Thyroid gland (tissue), 4 donors: Measurements from ENCODE around the gene DOP1B. TPM values are rescaled to one million over a fixed set of nuclear protein-coding genes. Genes with fewer than 3 reads are reported as not detected.
A peak's percentile ranks its signal among the peaks of the same experiment; 100 is the strongest.

Experiments
- DNase-seq, 2 donors: peaks; one replicate each; pipeline ENCODE4 v3.0.0-alpha.2; 2019
- H3K27ac ChIP-seq, 3 donors: fragments of 200-600 bp; sonication (generic); 1 replicate in 2 of 3; 2 replicates in 1 of 3; pipeline ENCODE4 v1.5.1; 2016 to 2019; ENCODE audit warnings: mild to moderate bottlenecking in 1 of 3, moderate library complexity in 1 of 3
- H3K27me3 ChIP-seq: fragments of 200-600 bp; sonication (generic); one replicate; pipeline ENCODE4 v1.5.1; 2019
- H3K36me3 ChIP-seq, 2 donors: fragments of 200-600 bp; sonication (generic); one replicate each; pipeline ENCODE4 v1.5.1; 2016 to 2019
- H3K4me1 ChIP-seq, 2 donors: fragments of 200-600 bp; sonication (generic); one replicate each; pipeline ENCODE4 v1.5.1; 2017 to 2019
- H3K4me3 ChIP-seq, 3 donors: fragments of 200-600 bp; sonication (generic); replicated peaks in 1 of 3; 1 replicate in 2 of 3; 2 replicates in 1 of 3; pipeline ENCODE4 v1.5.1; 2016; ENCODE audit warnings: mild to moderate bottlenecking in 1 of 3
- H3K9me3 ChIP-seq: fragments of 200-600 bp; sonication (generic); one replicate; pipeline ENCODE4 v1.5.1; 2017
- POLR2A ChIP-seq, 2 donors: fragments of 450-650 bp; IDR thresholded peaks; one replicate each; pipeline ENCODE4 v1.6.1; 2017; ENCODE audit warnings: antibody characterized with exemption in 2 of 2, mild to moderate bottlenecking in 2 of 2, moderate library complexity in 1 of 2
- WGBS, 2 donors: methylation state at CpG; one replicate each; pipeline ENCODE4 v1.1.5; 2017; 5-methylcytosine and 5-hydroxymethylcytosine counted together
- intact Hi-C: fragments of 100-400 bp; cut with DNase I; formaldehyde crosslinking; loops from one replicate; pipeline ENCODE4 v1.15.1; 2023
- total RNA-seq, 4 donors: library from RNA; depleted of rRNA; stranded (reverse); fragments of >200 nt; gene quantifications; one replicate each; pipeline ENCODE4 v1.2.3, GENCODE V29; 2016
- TF ChIP-seq, protein P1 (sequence below), 6 experiments: fragments of 200-600 bp in 3 of 6; fragments of 450-650 bp in 3 of 6; sonication (generic) in 3 of 6; IDR thresholded peaks; one replicate each; pipeline ENCODE4 v1.5.1; 2016 to 2019; ENCODE audit warnings: antibody characterized with exemption in 6 of 6, mild to moderate bottlenecking in 2 of 6, inconsistent platforms in 1 of 6, moderate library complexity in 1 of 6

Gene DOP1B, protein sequence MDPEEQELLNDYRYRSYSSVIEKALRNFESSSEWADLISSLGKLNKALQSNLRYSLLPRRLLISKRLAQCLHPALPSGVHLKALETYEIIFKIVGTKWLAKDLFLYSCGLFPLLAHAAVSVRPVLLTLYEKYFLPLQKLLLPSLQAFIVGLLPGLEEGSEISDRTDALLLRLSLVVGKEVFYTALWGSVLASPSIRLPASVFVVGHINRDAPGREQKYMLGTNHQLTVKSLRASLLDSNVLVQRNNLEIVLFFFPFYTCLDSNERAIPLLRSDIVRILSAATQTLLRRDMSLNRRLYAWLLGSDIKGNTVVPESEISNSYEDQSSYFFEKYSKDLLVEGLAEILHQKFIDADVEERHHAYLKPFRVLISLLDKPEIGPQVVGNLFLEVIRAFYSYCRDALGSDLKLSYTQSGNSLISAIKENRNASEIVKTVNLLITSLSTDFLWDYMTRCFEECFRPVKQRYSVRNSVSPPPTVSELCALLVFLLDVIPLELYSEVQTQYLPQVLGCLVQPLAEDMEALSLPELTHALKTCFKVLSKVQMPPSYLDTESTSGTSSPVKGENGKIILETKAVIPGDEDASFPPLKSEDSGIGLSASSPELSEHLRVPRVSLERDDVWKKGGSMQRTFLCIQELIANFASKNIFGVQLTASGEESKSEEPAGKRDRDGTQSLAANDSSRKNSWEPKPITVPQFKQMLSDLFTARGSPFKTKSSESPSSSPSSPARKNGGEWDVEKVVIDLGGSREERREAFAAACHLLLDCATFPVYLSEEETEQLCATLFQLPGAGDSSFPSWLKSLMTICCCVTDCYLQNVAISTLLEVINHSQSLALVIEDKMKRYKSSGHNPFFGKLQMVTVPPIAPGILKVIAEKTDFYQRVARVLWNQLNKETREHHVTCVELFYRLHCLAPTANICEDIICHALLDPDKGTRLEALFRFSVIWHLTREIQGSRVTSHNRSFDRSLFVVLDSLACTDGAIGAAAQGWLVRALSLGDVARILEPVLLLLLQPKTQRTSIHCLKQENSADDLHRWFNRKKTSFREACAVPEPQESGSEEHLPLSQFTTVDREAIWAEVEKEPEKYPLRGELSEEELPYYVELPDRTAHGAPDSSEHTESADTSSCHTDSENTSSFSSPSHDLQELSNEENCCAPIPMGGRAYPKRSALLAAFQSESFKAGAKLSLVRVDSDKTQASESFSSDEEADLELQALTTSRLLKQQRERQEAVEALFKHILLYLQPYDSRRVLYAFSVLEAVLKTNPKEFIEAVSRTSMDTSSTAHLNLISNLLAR (N-terminal part only)
- total RNA-seq = 10 to 100 TPM; 15.9 to 28.1 (median 20.4) TPM

DNA sequence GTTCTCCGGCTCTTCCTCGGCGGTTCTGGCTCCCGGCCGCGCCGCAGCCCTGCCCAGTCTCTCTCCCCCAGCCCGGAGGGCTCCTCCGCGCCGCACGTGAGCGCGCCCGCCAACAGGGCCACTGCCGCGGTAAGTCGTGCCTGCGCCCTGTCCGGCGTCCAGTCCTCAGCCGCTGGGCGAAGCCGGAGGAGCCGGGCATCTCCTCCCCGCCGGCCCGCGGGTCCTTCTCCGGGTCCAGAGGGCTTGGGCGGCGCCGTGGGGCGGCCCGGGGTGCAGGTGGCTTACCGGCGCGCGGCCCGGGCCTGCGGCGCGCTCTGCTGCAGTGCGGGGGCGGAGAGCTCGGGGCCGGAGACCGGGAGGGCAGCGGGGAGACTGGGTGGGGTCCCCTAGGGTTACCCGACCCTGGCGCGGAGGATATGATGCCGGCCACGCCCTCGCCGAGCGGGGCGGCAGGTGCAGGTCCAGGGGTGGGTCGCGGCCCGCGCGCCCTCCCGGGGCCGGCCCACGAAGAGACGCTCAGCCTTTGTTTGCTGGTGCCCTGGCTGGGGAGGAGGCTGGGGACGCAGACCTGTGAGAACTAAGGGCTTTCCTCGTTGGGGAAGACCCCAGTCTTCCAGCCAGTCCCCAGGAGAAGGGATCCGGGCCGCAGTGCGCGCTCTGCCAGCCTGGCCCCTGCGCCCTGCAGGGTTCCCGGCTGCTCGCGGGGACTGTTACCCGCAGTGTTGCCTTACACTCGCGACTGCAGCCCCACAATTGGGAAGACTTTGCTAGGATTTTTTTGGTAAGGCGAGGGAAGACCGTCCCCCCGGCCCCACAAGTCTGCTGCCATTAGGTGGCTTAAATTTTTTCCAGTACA, at the start of gene DOP1B:
TSS of gene DOP1B (plus strand) at position 10 of the 856 bp plus-strand sequence. CDS start 7,910 bp downstream, outside the sequence.
- Histone ChIP-seq H3K36me3 (no peaks in the 10 kb centered on the region), H3K9me3 (no peaks in the 10 kb centered on the region), H3K27me3 (no peaks in the 10 kb centered on the region), H3K4me3 (peak within 1 kb of the TSS; percentile 79 to 92 (median 86)), H3K27ac (peak within 1 kb of the TSS; percentile 88 to 93 (median 92)), H3K4me1 (peaks cover 7 to 18% of the 10 kb centered on the region in 2 donors)
- peak in 1 of 2 donors; percentile 8 for DNase-seq
- TF ChIP-seq, protein P1, sequence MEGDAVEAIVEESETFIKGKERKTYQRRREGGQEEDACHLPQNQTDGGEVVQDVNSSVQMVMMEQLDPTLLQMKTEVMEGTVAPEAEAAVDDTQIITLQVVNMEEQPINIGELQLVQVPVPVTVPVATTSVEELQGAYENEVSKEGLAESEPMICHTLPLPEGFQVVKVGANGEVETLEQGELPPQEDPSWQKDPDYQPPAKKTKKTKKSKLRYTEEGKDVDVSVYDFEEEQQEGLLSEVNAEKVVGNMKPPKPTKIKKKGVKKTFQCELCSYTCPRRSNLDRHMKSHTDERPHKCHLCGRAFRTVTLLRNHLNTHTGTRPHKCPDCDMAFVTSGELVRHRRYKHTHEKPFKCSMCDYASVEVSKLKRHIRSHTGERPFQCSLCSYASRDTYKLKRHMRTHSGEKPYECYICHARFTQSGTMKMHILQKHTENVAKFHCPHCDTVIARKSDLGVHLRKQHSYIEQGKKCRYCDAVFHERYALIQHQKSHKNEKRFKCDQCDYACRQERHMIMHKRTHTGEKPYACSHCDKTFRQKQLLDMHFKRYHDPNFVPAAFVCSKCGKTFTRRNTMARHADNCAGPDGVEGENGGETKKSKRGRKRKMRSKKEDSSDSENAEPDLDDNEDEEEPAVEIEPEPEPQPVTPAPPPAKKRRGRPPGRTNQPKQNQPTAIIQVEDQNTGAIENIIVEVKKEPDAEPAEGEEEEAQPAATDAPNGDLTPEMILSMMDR (IDR thresholded peaks at IDR 0.05) = no peak
- TF ChIP-seq POLR2A (IDR thresholded peaks at IDR 0.05) = peak; percentile 31 to 82
- WGBS, 2 donors = 4 to 6% methylated on average over 8 to 13 of the region's 83 CpGs
- intact Hi-C loops = no loop called here

DNA sequence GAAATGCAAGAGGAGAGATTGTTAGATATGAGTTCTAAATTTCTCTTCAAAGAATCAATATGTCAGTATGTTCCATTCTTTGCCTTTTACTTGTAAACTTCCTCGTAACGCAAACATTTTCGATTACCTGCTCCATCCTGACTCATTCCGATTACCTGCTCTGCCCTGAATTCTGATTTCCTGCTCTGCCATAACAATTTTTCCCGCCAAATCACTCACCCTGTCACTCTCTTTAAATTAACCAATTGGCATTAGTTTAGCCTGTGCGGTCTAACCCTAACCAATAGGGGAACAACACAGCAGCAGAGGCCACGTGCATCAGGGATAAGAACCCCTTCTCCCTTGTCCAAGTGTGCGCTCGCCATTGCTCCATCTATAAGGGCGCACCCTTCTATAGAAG, 46.8 kb upstream of the DOP1B start:
- WGBS, 2 donors = 94 to 95% methylated on average over 10 of the region's 10 CpGs
- no peaks in the 10 kb centered on the region for H3K27me3 ChIP-seq
- intact Hi-C loops = loop anchor here (5.0 kb wide), 1 partner anchor 38 kb away; the partner anchor contains the start of gene CBR1

DNA sequence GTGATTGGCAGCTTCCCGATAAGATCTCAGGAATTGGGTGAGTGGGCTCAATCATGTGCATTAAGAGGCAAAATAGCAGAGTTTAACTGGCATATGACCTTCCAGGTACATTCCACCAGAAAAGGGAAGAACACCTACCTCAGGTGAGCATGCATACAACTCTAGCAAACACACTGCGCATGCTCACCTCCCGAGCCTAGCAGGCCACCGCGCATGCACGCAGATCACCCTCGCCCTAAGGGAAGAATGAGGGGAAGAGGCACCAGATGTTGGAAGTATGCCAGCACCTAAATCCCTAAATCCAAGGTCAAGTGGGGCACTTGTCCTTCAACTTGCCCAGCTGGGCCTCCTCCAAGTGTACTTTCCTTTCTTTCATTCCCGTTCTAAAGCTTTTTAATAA, 45.4 kb upstream of the DOP1B start:
- peak; percentile 51 to 62 for DNase-seq
- Histone ChIP-seq H3K4me1 (peaks cover 0 to 4% of the 10 kb centered on the region in 2 donors), H3K27ac (no peak overlapping the region), H3K9me3 (no peaks in the 10 kb centered on the region), H3K4me3 (no peak overlapping the region), H3K27me3 (no peaks in the 10 kb centered on the region), H3K36me3 (no peaks in the 10 kb centered on the region)
- 62 to 71% methylated on average over 8 of the region's 8 CpGs for WGBS, 2 donors
- TF ChIP-seq, protein P1 (IDR thresholded peaks at IDR 0.05) = no peak
- no peak for TF ChIP-seq POLR2A (IDR thresholded peaks at IDR 0.05)
- intact Hi-C loops = loop anchor here (5.0 kb wide), 1 partner anchor 39 kb away; the partner anchor contains the start of gene CBR1

More for the DNA sequence above, 46.8 kb upstream of the DOP1B start:
- Histone ChIP-seq H3K4me1 (peaks cover 0 to 6% of the 10 kb centered on the region in 2 donors), H3K9me3 (no peaks in the 10 kb centered on the region), H3K4me3 (no peak overlapping the region), H3K36me3 (no peaks in the 10 kb centered on the region), H3K27ac (no peak overlapping the region)
- TF ChIP-seq, protein P1 (IDR thresholded peaks at IDR 0.05) = no peak
- no peak for TF ChIP-seq POLR2A (IDR thresholded peaks at IDR 0.05)
- DNase-seq = no peak
